Uterus (tissue), 4 donors: ENCODE data around the gene NCOA1. TPM values are rescaled to one million over a fixed set of nuclear protein-coding genes. Genes with fewer than 3 reads are reported as not detected.
"Not testable (repeated sequence)": the region's sequence is repeated elsewhere in the genome, so short reads cannot be mapped to it uniquely, and the experiment has no call there.

Experiments
- DNase-seq, 2 donors: peaks; one replicate each; pipeline ENCODE4 v3.0.0-alpha.2; 2019 to 2020
- H3K27ac ChIP-seq, 2 donors: fragments of 200-600 bp; sonication (generic); 1 replicate in 1 of 2; 2 replicates in 1 of 2; pipeline ENCODE4 v1.5.1; 2016 to 2018
- H3K27me3 ChIP-seq, 2 donors: fragments of 200-600 bp; sonication (generic); one replicate each; pipeline ENCODE4 v1.5.1; 2018 to 2019; ENCODE audit warnings: control low read depth in 1 of 2
- H3K36me3 ChIP-seq, 2 donors: fragments of 200-600 bp; sonication (generic); one replicate each; pipeline ENCODE4 v1.5.1; 2019; ENCODE audit warnings: control low read depth in 1 of 2
- H3K4me1 ChIP-seq, 2 donors: fragments of 200-600 bp; sonication (generic); one replicate each; pipeline ENCODE4 v1.5.1; 2018 to 2019; ENCODE audit warnings: control low read depth in 1 of 2
- H3K4me3 ChIP-seq, 2 donors: fragments of 200-600 bp; sonication (generic); 1 replicate in 1 of 2; 2 replicates in 1 of 2; pipeline ENCODE4 v1.5.1; 2018 to 2019; ENCODE audit warnings: mild to moderate bottlenecking in 1 of 2
- H3K9me3 ChIP-seq, 2 donors: fragments of 200-600 bp; sonication (generic); one replicate each; pipeline ENCODE4 v1.5.1; 2019; ENCODE audit warnings: control low read depth in 1 of 2
- POLR2A ChIP-seq, 2 donors: fragments of 450-650 bp; IDR thresholded peaks; one replicate each; pipeline ENCODE4 v1.6.1; 2016; ENCODE audit warnings: antibody characterized with exemption in 2 of 2, mild to moderate bottlenecking in 1 of 2, moderate library complexity in 1 of 2
- intact Hi-C: fragments of 100-400 bp; cut with DNase I; formaldehyde crosslinking; loops from one replicate; pipeline ENCODE4 v1.15.1; 2023; ENCODE audit warnings: low total_unique reads
- total RNA-seq, 4 donors: library from RNA; depleted of rRNA in 3 of 4; stranded (reverse); fragments of >200 nt in 3 of 4; gene quantifications; one replicate each; pipeline versions ENCODE4 v1.1.0 to v1.2.4, GENCODE V29; 2014 to 2023
- TF ChIP-seq, protein P1 (sequence below), 4 experiments: fragments of 200-600 bp in 2 of 4; fragments of 450-650 bp in 2 of 4; sonication (generic) in 2 of 4; IDR thresholded peaks; one replicate each; pipeline ENCODE4 v1.5.1; 2016 to 2019; ENCODE audit warnings: antibody characterized with exemption in 4 of 4, mild to moderate bottlenecking in 2 of 4, moderate library complexity in 1 of 4
- donor health status: DM: yes; HTN: yes; CAD: no.

Gene NCOA1
- total RNA-seq, 4 donors from 2014 or later: 38.7 to 88.5 (median 62.0) TPM

- H3K27ac ChIP-seq: no peak overlapping the region
- no peak overlapping the region for H3K4me3 ChIP-seq
- no peaks in the 10 kb centered on the region for H3K36me3 ChIP-seq
- TF ChIP-seq, protein P1, sequence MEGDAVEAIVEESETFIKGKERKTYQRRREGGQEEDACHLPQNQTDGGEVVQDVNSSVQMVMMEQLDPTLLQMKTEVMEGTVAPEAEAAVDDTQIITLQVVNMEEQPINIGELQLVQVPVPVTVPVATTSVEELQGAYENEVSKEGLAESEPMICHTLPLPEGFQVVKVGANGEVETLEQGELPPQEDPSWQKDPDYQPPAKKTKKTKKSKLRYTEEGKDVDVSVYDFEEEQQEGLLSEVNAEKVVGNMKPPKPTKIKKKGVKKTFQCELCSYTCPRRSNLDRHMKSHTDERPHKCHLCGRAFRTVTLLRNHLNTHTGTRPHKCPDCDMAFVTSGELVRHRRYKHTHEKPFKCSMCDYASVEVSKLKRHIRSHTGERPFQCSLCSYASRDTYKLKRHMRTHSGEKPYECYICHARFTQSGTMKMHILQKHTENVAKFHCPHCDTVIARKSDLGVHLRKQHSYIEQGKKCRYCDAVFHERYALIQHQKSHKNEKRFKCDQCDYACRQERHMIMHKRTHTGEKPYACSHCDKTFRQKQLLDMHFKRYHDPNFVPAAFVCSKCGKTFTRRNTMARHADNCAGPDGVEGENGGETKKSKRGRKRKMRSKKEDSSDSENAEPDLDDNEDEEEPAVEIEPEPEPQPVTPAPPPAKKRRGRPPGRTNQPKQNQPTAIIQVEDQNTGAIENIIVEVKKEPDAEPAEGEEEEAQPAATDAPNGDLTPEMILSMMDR (IDR thresholded peaks at IDR 0.05): no peak
- TF ChIP-seq POLR2A (IDR thresholded peaks at IDR 0.05): no peak
- no peak for DNase-seq
- no peaks in the 10 kb centered on the region for H3K4me1 ChIP-seq
- no peaks in the 10 kb centered on the region for H3K27me3 ChIP-seq
- intact Hi-C loops: no loop called here
- no peaks in the 10 kb centered on the region for H3K9me3 ChIP-seq
Observed at GRCh38 chr2:24521162-24521857, 30.3 kb downstream of the NCOA1 start.

- no peaks in the 10 kb centered on the region for H3K4me1 ChIP-seq
- intact Hi-C loops: no loop called here
- no peaks in the 10 kb centered on the region for H3K27me3 ChIP-seq
- no peaks in the 10 kb centered on the region for H3K9me3 ChIP-seq
- no peak overlapping the region for H3K27ac ChIP-seq
- no peaks in the 10 kb centered on the region for H3K36me3 ChIP-seq
- no peak overlapping the region for H3K4me3 ChIP-seq
- TF ChIP-seq, protein P1 (IDR thresholded peaks at IDR 0.05): no peak
- TF ChIP-seq POLR2A (IDR thresholded peaks at IDR 0.05): no peak
- DNase-seq: no peak
Observed at GRCh38 chr2:24521975-24522639, 31.1 kb downstream of the NCOA1 start.

DNA sequence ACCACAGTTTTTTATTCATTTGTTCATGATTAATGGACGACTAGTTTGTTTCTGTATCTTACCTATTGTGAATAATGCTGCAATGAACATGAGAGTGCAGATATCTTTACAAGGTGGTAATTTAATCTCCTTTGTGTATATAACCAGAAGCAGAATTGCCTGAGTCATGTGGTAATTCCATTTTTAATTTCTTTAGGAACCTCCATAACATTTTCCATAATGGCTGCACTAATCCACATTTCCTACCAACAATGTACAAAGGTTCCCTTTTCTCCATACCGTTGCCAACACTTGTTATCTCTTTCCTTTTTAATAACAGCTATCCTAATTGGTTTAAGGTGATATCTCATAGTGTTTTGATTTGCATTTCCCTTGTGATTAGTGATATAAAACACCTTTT, 36.5 kb downstream of the NCOA1 start:
- no peaks in the 10 kb centered on the region for H3K36me3 ChIP-seq
- H3K9me3 ChIP-seq: no peaks in the 10 kb centered on the region
- intact Hi-C loops: no loop called here

DNA sequence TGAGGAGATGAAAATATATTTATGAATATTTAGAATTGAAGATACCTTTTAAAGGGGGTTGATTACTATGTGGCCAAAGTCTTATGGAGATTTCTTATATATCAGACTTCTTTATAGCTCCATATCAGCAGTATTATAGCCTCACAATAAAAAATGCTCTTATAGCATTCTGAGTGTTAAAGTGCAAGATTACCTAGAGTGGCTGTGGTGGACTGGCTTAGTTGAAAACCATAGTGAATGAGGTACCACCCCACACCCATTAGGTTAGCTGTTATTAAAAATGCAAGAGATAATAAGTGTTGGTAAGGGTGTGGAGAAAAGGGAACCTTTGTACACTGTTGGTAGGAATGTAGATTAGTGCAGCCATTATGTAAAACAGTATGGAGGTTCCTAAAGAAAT, 39.7 kb downstream of the NCOA1 start:
- intact Hi-C loops: no loop called here
- H3K4me3 ChIP-seq: no peak overlapping the region
- H3K27me3 ChIP-seq: no peaks in the 10 kb centered on the region
- no peaks in the 10 kb centered on the region for H3K4me1 ChIP-seq
- H3K36me3 ChIP-seq: no peaks in the 10 kb centered on the region
- TF ChIP-seq POLR2A (IDR thresholded peaks at IDR 0.05): no peak
- TF ChIP-seq, protein P1 (IDR thresholded peaks at IDR 0.05): no peak
- H3K27ac ChIP-seq: no peak overlapping the region
- no peak for DNase-seq
- no peaks in the 10 kb centered on the region for H3K9me3 ChIP-seq

More for the DNA sequence above, 36.5 kb downstream of the NCOA1 start:
- Histone ChIP-seq H3K4me1 (no peaks in the 10 kb centered on the region), H3K27me3 (no peaks in the 10 kb centered on the region), H3K4me3 (no peak overlapping the region), H3K27ac (no peak overlapping the region)
- no peak for DNase-seq
- TF ChIP-seq, protein P1 (IDR thresholded peaks at IDR 0.05): no peak
- TF ChIP-seq POLR2A (IDR thresholded peaks at IDR 0.05): no peak

- H3K4me3 ChIP-seq, H3K27ac ChIP-seq, H3K27me3 ChIP-seq, DNase-seq, H3K4me1 ChIP-seq, H3K9me3 ChIP-seq, H3K36me3 ChIP-seq, intact Hi-C loops: not testable (repeated sequence)
Observed at GRCh38 chr2:24531610-24532009, 40.6 kb downstream of the NCOA1 start.

DNA sequence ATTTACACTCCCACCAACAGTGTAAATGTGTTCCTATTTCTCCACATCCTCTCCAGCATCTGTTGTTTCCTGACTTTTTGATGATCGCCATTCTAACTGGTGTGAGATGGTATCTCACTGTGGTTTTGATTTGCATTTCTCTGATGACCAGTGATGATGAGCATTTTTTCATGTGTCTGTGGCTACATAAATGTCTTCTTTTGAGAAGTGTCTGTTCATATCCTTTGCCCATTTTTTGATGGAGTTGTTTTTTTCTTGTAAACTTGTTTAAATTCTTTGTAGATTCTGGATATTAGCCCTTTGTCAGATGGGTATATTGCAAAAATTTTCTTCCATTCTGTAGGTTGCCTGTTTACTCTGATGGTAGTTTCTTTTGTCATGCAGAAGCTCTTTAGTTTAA, 41.0 kb downstream of the NCOA1 start:
- H3K27me3 ChIP-seq, intact Hi-C loops: not testable (repeated sequence)

DNA sequence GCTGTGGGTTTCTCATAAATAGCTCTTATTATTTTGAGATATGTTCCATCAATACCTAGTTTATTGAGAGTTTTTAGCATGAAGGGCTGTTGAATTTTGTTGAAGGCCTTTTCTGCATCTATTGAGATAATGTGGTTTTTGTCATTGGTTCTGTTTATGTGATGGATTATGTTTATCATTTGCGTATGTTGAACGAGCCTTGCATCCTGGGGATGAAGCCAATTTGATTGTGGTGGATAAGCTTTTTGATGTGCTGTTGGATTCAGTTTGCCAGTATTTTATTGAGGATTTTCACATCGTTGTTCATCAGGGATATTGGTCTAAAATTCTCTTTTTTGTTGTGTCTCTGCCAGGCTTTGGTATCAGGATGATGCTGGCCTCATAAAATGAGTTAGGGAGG, 42.5 kb downstream of the NCOA1 start:
- H3K4me1 ChIP-seq, H3K27me3 ChIP-seq, intact Hi-C loops, H3K9me3 ChIP-seq, H3K4me3 ChIP-seq, H3K27ac ChIP-seq, DNase-seq, H3K36me3 ChIP-seq: not testable (repeated sequence)

More for the DNA sequence above, 41.0 kb downstream of the NCOA1 start:
- H3K9me3 ChIP-seq, DNase-seq, H3K4me1 ChIP-seq, H3K27ac ChIP-seq, H3K36me3 ChIP-seq, H3K4me3 ChIP-seq: not testable (repeated sequence)
